ENCODE measurements around the gene FOXJ3. TPM values are rescaled to one million over a fixed set of nuclear protein-coding genes. Genes with fewer than 3 reads are reported as not detected.

FOXJ3 gene
- total and polyA plus RNA-seq, 10 donors: 8.9 to 85.8 (median 57.3) TPM

GRCh38 chr1:42321731-42322130 lies 13.3 kb downstream of the FOXJ3 start:
- no peak for DNase-seq
- Histone ChIP-seq H3K4me1 (peaks cover 23 to 94% (median 72%) of the 10 kb centered on the region in 6 donors), H3K27ac (no peak overlapping the region), H3K4me3 (no peak overlapping the region), H3K27me3 (replicated peaks in 1 of 7) (no peaks in the 10 kb centered on the region), H3K9me3 (no peaks in the 10 kb centered on the region), H3K36me3 (no peaks in the 10 kb centered on the region)
- no peak for TF ChIP-seq POLR2AphosphoS5 (IDR thresholded peaks at IDR 0.05)
- TF ChIP-seq CTCF (IDR thresholded peaks at IDR 0.05 in 8 of 11, conservative IDR thresholded peaks at IDR 0.05 in 3 of 11): no peak
- TF ChIP-seq POLR2A (IDR thresholded peaks at IDR 0.05): no peak
- 60 to 70% (median 65%) methylated on average over 4 of the region's 4 CpGs for WGBS, 5 donors
- intact Hi-C loops (cut with DNase I; ENCODE audit: low total_unique reads): no loop called here

- TF ChIP-seq POLR2AphosphoS5 (IDR thresholded peaks at IDR 0.05) (no peak), CTCF (IDR thresholded peaks at IDR 0.05 in 8 of 11, conservative IDR thresholded peaks at IDR 0.05 in 3 of 11) (no peak), POLR2A (IDR thresholded peaks at IDR 0.05) (no peak)
- no peak overlapping the region for H3K4me3 ChIP-seq
- H3K36me3 ChIP-seq: no peaks in the 10 kb centered on the region
- WGBS, 5 donors: 71 to 82% (median 77%) methylated on average over 2 of the region's 2 CpGs
- no peaks in the 10 kb centered on the region for H3K9me3 ChIP-seq
- peak overlapping the region in 3 of 8 donors; percentile 35 to 53 (median 51) for H3K27ac ChIP-seq
- intact Hi-C loops (cut with DNase I; ENCODE audit: low total_unique reads): no loop called here
- H3K27me3 ChIP-seq (replicated peaks in 1 of 7): no peaks in the 10 kb centered on the region
- no peak for DNase-seq
- peaks cover 23 to 96% (median 69%) of the 10 kb centered on the region in 6 donors for H3K4me1 ChIP-seq
These were observed 14.3 kb downstream of the FOXJ3 start for GRCh38 chr1:42320708-42321107.

GRCh38 chr1:42319871-42320484 lies 15.1 kb downstream of the FOXJ3 start:
- Histone ChIP-seq H3K27me3 (replicated peaks in 1 of 7) (no peaks in the 10 kb centered on the region), H3K27ac (peak overlapping the region in 5 of 8 donors; percentile 0 to 53 (median 35)), H3K4me1 (peaks cover 17 to 96% (median 68%) of the 10 kb centered on the region in 6 donors), H3K4me3 (no peak overlapping the region), H3K36me3 (no peaks in the 10 kb centered on the region), H3K9me3 (no peaks in the 10 kb centered on the region)
- TF ChIP-seq POLR2AphosphoS5 (IDR thresholded peaks at IDR 0.05) (no peak), POLR2A (IDR thresholded peaks at IDR 0.05) (no peak), CTCF (IDR thresholded peaks at IDR 0.05 in 8 of 11, conservative IDR thresholded peaks at IDR 0.05 in 3 of 11) (no peak)
- intact Hi-C loops (cut with DNase I; ENCODE audit: low total_unique reads): no loop called here
- 17 to 35% (median 25%) methylated on average over 6 of the region's 6 CpGs for WGBS, 5 donors
- DNase-seq: no peak

- no peaks in the 10 kb centered on the region for H3K36me3 ChIP-seq
- peak overlapping the region in 5 of 8 donors; percentile 0 to 53 (median 35) for H3K27ac ChIP-seq
- TF ChIP-seq POLR2A (IDR thresholded peaks at IDR 0.05) (no peak), CTCF (IDR thresholded peaks at IDR 0.05 in 8 of 11, conservative IDR thresholded peaks at IDR 0.05 in 3 of 11) (no peak), POLR2AphosphoS5 (IDR thresholded peaks at IDR 0.05) (no peak)
- 51 to 54% (median 52%) methylated on average over 4 of the region's 4 CpGs for WGBS, 5 donors
- no peak overlapping the region for H3K4me3 ChIP-seq
- H3K4me1 ChIP-seq: peaks cover 16 to 96% (median 69%) of the 10 kb centered on the region in 6 donors
- no peaks in the 10 kb centered on the region for H3K27me3 ChIP-seq (replicated peaks in 1 of 7)
- intact Hi-C loops (cut with DNase I; ENCODE audit: low total_unique reads): no loop called here
- no peak for DNase-seq
- no peaks in the 10 kb centered on the region for H3K9me3 ChIP-seq
These were observed 15.7 kb downstream of the FOXJ3 start for GRCh38 chr1:42319128-42319851.

Data from spleen (tissue), 11 donors.